ENCODE data around the gene GPRIN3. TPM values are rescaled to one million over a fixed set of nuclear protein-coding genes. Genes with fewer than 3 reads are reported as not detected.

Gene GPRIN3
- total RNA-seq, 1 donor from 2014 or later = 6.1 TPM

DNA sequence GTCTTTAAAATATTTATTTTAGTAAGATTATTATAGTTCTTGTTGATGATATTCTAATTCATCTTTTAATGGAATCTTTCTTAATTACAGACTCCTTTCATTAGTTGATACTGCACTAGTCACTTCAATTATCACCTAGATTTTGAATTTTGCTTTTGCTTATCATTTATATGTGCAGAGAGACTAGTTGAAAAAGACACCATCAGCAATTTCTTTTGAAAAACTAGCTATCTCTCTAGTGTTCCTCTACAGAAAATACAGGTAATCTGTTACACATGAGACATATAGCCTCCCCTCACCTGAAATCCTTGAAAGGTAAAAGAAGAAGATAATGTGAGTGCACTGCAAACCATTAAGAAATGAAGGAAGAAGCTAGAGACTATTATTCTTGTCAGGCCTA is 31.3 kb downstream of the GPRIN3 start:
- Histone ChIP-seq H3K4me1 (no peaks in the 10 kb centered on the region), H3K9me3 (no peaks in the 10 kb centered on the region), H3K4me3 (no peak overlapping the region), H3K27ac (no peak overlapping the region), H3K27me3 (no peaks in the 10 kb centered on the region), H3K36me3 (no peaks in the 10 kb centered on the region)
- DNase-seq (ENCODE audit: extremely low spot score in 2 of 2) = no peak
- no peak for TF ChIP-seq POLR2A (IDR thresholded peaks at IDR 0.05)
- TF ChIP-seq POLR2AphosphoS5 (IDR thresholded peaks at IDR 0.05; ENCODE audit: insufficient read depth in 1 of 2, low read depth in 1 of 2) = no peak
- intact Hi-C loops (cut with DNase I) = no loop called here

GRCh38 chr4:89275587-89275986 is 32.0 kb downstream of the GPRIN3 start:
- TF ChIP-seq POLR2AphosphoS5 (IDR thresholded peaks at IDR 0.05; ENCODE audit: insufficient read depth in 1 of 2, low read depth in 1 of 2) = no peak
- TF ChIP-seq POLR2A (IDR thresholded peaks at IDR 0.05) = no peak
- TF ChIP-seq, protein P1, sequence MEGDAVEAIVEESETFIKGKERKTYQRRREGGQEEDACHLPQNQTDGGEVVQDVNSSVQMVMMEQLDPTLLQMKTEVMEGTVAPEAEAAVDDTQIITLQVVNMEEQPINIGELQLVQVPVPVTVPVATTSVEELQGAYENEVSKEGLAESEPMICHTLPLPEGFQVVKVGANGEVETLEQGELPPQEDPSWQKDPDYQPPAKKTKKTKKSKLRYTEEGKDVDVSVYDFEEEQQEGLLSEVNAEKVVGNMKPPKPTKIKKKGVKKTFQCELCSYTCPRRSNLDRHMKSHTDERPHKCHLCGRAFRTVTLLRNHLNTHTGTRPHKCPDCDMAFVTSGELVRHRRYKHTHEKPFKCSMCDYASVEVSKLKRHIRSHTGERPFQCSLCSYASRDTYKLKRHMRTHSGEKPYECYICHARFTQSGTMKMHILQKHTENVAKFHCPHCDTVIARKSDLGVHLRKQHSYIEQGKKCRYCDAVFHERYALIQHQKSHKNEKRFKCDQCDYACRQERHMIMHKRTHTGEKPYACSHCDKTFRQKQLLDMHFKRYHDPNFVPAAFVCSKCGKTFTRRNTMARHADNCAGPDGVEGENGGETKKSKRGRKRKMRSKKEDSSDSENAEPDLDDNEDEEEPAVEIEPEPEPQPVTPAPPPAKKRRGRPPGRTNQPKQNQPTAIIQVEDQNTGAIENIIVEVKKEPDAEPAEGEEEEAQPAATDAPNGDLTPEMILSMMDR (IDR thresholded peaks at IDR 0.05) = no peak
- H3K27ac ChIP-seq = no peak overlapping the region

GRCh38 chr4:89273741-89274141 is 33.9 kb downstream of the GPRIN3 start:
- TF ChIP-seq, protein P1 (IDR thresholded peaks at IDR 0.05) = no peak
- TF ChIP-seq POLR2A (IDR thresholded peaks at IDR 0.05) (no peak), POLR2AphosphoS5 (IDR thresholded peaks at IDR 0.05; ENCODE audit: insufficient read depth in 1 of 2, low read depth in 1 of 2) (no peak)
- no peak overlapping the region for H3K27ac ChIP-seq
- DNase-seq (ENCODE audit: extremely low spot score in 2 of 2) = no peak
- no peaks in the 10 kb centered on the region for H3K36me3 ChIP-seq
- no peaks in the 10 kb centered on the region for H3K27me3 ChIP-seq
- no peaks in the 10 kb centered on the region for H3K4me1 ChIP-seq
- H3K4me3 ChIP-seq = no peak overlapping the region
- H3K9me3 ChIP-seq = no peaks in the 10 kb centered on the region
- intact Hi-C loops (cut with DNase I) = no loop called here

More at GRCh38 chr4:89275587-89275986, 32.0 kb downstream of the GPRIN3 start:
- intact Hi-C loops (cut with DNase I) = no loop called here
- no peaks in the 10 kb centered on the region for H3K27me3 ChIP-seq
- no peaks in the 10 kb centered on the region for H3K4me1 ChIP-seq
- DNase-seq (ENCODE audit: extremely low spot score in 2 of 2) = no peak
- no peaks in the 10 kb centered on the region for H3K36me3 ChIP-seq
- no peak overlapping the region for H3K4me3 ChIP-seq
- no peaks in the 10 kb centered on the region for H3K9me3 ChIP-seq

- TF ChIP-seq POLR2AphosphoS5 (IDR thresholded peaks at IDR 0.05; ENCODE audit: insufficient read depth in 1 of 2, low read depth in 1 of 2) (no peak), POLR2A (IDR thresholded peaks at IDR 0.05) (no peak)
- TF ChIP-seq, protein P1 (IDR thresholded peaks at IDR 0.05) = no peak
- no peak overlapping the region for H3K4me3 ChIP-seq
- peaks cover 6% of the 10 kb centered on the region for H3K4me1 ChIP-seq
- intact Hi-C loops (cut with DNase I) = no loop called here
- H3K27ac ChIP-seq = no peak overlapping the region
- DNase-seq (ENCODE audit: extremely low spot score in 2 of 2) = no peak
- no peaks in the 10 kb centered on the region for H3K27me3 ChIP-seq
- H3K36me3 ChIP-seq = no peaks in the 10 kb centered on the region
- no peaks in the 10 kb centered on the region for H3K9me3 ChIP-seq
These were observed 36.8 kb downstream of the GPRIN3 start for GRCh38 chr4:89270792-89271191.

DNA sequence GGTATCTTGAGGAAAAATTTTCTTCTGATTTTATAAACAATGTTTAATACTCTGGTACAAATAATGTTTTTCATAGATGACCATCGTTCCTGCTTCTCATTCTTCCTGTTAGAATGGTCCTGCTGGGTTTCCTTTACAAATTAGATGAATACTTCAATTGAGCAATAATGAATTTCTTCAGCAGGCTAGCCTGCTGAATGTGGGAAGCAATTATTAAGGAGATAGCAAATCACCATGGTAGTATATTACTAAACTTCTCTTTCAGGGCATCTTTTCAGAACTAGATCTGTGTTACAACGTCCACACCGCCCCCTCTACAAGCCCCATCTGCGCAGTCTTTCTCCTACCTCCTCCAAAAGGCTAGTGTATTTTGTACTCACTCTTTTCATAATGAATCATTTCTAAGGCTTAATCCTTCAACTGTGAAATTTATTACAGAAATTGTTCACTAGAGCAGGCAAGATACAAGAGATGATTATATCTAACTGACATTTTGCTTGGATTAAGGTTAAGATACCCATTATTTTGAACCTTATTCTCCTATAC is 38.4 kb downstream of the GPRIN3 start:
- no peak for DNase-seq (ENCODE audit: extremely low spot score in 2 of 2)
- Histone ChIP-seq H3K4me1 (peaks cover 6% of the 10 kb centered on the region), H3K27me3 (no peaks in the 10 kb centered on the region), H3K9me3 (no peaks in the 10 kb centered on the region), H3K36me3 (no peaks in the 10 kb centered on the region), H3K4me3 (no peak overlapping the region), H3K27ac (no peak overlapping the region)
- intact Hi-C loops (cut with DNase I) = no loop called here
- TF ChIP-seq, protein P1 (IDR thresholded peaks at IDR 0.05) = no peak
- no peak for TF ChIP-seq POLR2AphosphoS5 (IDR thresholded peaks at IDR 0.05; ENCODE audit: insufficient read depth in 1 of 2, low read depth in 1 of 2)
- TF ChIP-seq POLR2A (IDR thresholded peaks at IDR 0.05) = no peak

Measured in vagina (tissue), 2 donors.